Measurements from ENCODE around the gene VIL1.

Gene VIL1

GRCh38 chr2:218395090-218395444 is 23.9 kb upstream of the VIL1 start:
- DNase-seq = no peak

GRCh38 chr2:218395456-218395825 is 23.5 kb upstream of the VIL1 start:
- DNase-seq = no peak

- peak; percentile 96 to 99 (median 98) for DNase-seq
These were observed 22.9 kb upstream of the VIL1 start for GRCh38 chr2:218395826-218396687.

- peak in 1 of 3 donors; percentile 46 for DNase-seq
These were observed 22.0 kb upstream of the VIL1 start for GRCh38 chr2:218396688-218397462.

GRCh38 chr2:218397463-218397819 is 21.5 kb upstream of the VIL1 start:
- no peak for DNase-seq

- peak in 2 of 3 donors; percentile 46 to 68 for DNase-seq
These were observed 21.0 kb upstream of the VIL1 start for GRCh38 chr2:218397820-218398436.

- peak; percentile 72 to 92 (median 78) for DNase-seq
These were observed 20.2 kb upstream of the VIL1 start for GRCh38 chr2:218398437-218399390.

- DNase-seq = peak; percentile 96 to 98 (median 97)
These were observed 19.3 kb upstream of the VIL1 start, which contains the start of gene CTDSP1 for GRCh38 chr2:218399391-218400166. Gene CTDSP1 (plus strand): TSS chr2:218399868. CDS start chr2:218400091, 223 bp downstream.

GRCh38 chr2:218400167-218400929 is 18.6 kb upstream of the VIL1 start:
- DNase-seq = peak in 2 of 3 donors; percentile 27 to 59

- DNase-seq = peak in 1 of 3 donors; percentile 5
These were observed 17.7 kb upstream of the VIL1 start for GRCh38 chr2:218400930-218401881.

- peak in 1 of 3 donors; percentile 38 for DNase-seq
These were observed 17.0 kb upstream of the VIL1 start for GRCh38 chr2:218401890-218402289.

GRCh38 chr2:218402491-218402901 is 16.4 kb upstream of the VIL1 start:
- no peak for DNase-seq

- DNase-seq = no peak
These were observed 16.0 kb upstream of the VIL1 start for GRCh38 chr2:218402911-218403411.

- DNase-seq = no peak
These were observed 15.1 kb upstream of the VIL1 start for GRCh38 chr2:218403810-218404209.

- DNase-seq = no peak
These were observed 14.4 kb upstream of the VIL1 start for GRCh38 chr2:218404351-218405085.

- DNase-seq = no peak
These were observed 13.7 kb upstream of the VIL1 start for GRCh38 chr2:218405086-218405745.

- no peak for DNase-seq
These were observed 13.1 kb upstream of the VIL1 start for GRCh38 chr2:218405746-218406208.

All from suppressor macrophage treated with lipopolysaccharide for 1 hour (primary cell).